ENCODE data around the gene TIFAB. TPM values are rescaled to one million over a fixed set of nuclear protein-coding genes. Genes with fewer than 3 reads are reported as not detected.

The TIFAB gene
- total RNA-seq, 1 donor from 2014 or later, result not detected

- H3K36me3 Mint-ChIP-seq (ENCODE audit: low read depth, unreplicated experiment), result no peaks in the 10 kb centered on the region
- H3K4me1 Mint-ChIP-seq (ENCODE audit: unreplicated experiment), result peaks cover 11% of the 10 kb centered on the region
- peaks cover 17% of the 10 kb centered on the region for H3K27me3 Mint-ChIP-seq (ENCODE audit: unreplicated experiment)
- no peaks in the 10 kb centered on the region for H3K9me3 Mint-ChIP-seq (ENCODE audit: unreplicated experiment)
- no peak for TF ChIP-seq CTCF (IDR thresholded peaks at IDR 0.05; ENCODE audit: unreplicated experiment)
- H3K27ac Mint-ChIP-seq (ENCODE audit: unreplicated experiment), result no peak overlapping the region
- H3K4me3 Mint-ChIP-seq (ENCODE audit: unreplicated experiment), result no peak overlapping the region
- no peak for DNase-seq (ENCODE audit: low spot score)
Measured at GRCh38 chr5:135469911-135470310, 17.8 kb upstream of the TIFAB start.

DNA sequence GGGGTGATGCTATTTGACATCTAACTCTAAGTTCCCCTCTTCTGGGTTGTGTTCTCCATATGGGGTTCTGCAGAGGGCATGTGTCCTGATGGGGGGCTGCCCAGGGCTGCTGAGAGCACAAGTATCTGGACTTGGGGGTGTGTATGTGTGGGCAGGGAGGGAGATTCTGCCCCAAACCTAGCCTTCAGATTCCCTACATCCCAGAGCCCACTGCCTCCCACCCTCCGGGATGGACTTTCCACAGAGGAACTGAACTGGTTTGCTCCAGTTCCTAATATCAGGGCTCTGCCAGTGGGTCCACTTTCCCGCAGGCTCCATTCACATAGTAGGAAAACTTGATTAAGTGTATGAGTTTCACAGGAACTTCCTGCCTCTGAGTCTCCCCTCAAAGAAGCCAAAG is 16.4 kb upstream of the TIFAB start:
- no peaks in the 10 kb centered on the region for H3K9me3 Mint-ChIP-seq (ENCODE audit: unreplicated experiment)
- H3K27me3 Mint-ChIP-seq (ENCODE audit: unreplicated experiment), result peaks cover 23% of the 10 kb centered on the region
- no peak overlapping the region for H3K4me3 Mint-ChIP-seq (ENCODE audit: unreplicated experiment)
- no peaks in the 10 kb centered on the region for H3K36me3 Mint-ChIP-seq (ENCODE audit: low read depth, unreplicated experiment)
- peaks cover 13% of the 10 kb centered on the region for H3K4me1 Mint-ChIP-seq (ENCODE audit: unreplicated experiment)
- H3K27ac Mint-ChIP-seq (ENCODE audit: unreplicated experiment), result no peak overlapping the region
- no peak for DNase-seq (ENCODE audit: low spot score)
- TF ChIP-seq CTCF (IDR thresholded peaks at IDR 0.05; ENCODE audit: unreplicated experiment), result no peak

GRCh38 chr5:135467871-135468485 is 15.8 kb upstream of the TIFAB start:
- no peak overlapping the region for H3K27ac Mint-ChIP-seq (ENCODE audit: unreplicated experiment)
- H3K4me1 Mint-ChIP-seq (ENCODE audit: unreplicated experiment), result peaks cover 13% of the 10 kb centered on the region
- no peaks in the 10 kb centered on the region for H3K36me3 Mint-ChIP-seq (ENCODE audit: low read depth, unreplicated experiment)
- H3K27me3 Mint-ChIP-seq (ENCODE audit: unreplicated experiment), result peaks cover 23% of the 10 kb centered on the region
- no peak overlapping the region for H3K4me3 Mint-ChIP-seq (ENCODE audit: unreplicated experiment)
- DNase-seq (ENCODE audit: low spot score), result no peak
- no peak for TF ChIP-seq CTCF (IDR thresholded peaks at IDR 0.05; ENCODE audit: unreplicated experiment)
- H3K9me3 Mint-ChIP-seq (ENCODE audit: unreplicated experiment), result no peaks in the 10 kb centered on the region

DNA sequence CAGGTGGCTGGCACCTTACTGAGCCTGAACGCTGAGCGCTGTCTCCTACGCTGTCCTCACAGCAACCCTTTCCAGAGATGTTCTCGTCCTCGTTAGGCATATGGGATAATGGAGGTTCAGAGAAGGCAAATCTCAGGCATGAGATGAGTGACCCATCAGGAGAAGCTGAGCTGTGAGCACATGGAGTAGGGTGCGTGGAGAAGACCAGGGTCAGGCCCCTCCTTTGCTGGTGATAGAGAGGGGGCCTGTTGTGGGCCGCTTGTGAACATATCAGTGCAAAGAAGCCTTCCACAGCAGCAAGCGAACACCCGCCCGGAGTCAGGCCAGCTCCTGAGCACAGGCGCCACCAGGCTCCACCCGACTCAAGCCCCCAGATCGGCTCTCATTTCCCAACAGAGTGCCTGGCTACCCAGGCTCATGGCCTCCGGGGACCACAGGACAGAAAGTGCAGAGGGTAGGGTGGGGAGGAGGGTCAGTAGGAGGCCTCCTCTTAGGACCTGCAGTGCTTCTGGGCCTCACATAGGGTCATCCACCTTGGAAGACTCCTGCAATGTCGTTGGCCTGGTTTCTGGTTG is 15.0 kb upstream of the TIFAB start:
- DNase-seq (ENCODE audit: low spot score), result no peak
- H3K4me3 Mint-ChIP-seq (ENCODE audit: unreplicated experiment), result no peak overlapping the region
- no peak for TF ChIP-seq CTCF (IDR thresholded peaks at IDR 0.05; ENCODE audit: unreplicated experiment)

More for the DNA sequence above, 15.0 kb upstream of the TIFAB start:
- H3K27ac Mint-ChIP-seq (ENCODE audit: unreplicated experiment), result no peak overlapping the region
- no peaks in the 10 kb centered on the region for H3K36me3 Mint-ChIP-seq (ENCODE audit: low read depth, unreplicated experiment)
- peaks cover 16% of the 10 kb centered on the region for H3K4me1 Mint-ChIP-seq (ENCODE audit: unreplicated experiment)
- H3K27me3 Mint-ChIP-seq (ENCODE audit: unreplicated experiment), result peaks cover 23% of the 10 kb centered on the region
- no peaks in the 10 kb centered on the region for H3K9me3 Mint-ChIP-seq (ENCODE audit: unreplicated experiment)

Measured in endothelial cell (in vitro differentiated cells).